K562 (cell line): ENCODE data around the gene POLD4. TPM values are rescaled to one million over a fixed set of nuclear protein-coding genes. Genes with fewer than 3 reads are reported as not detected.

Experiments
- ATAC-seq: fragments of 200-7000 bp; cut with Tn5 transposase; 3 replicates; pipeline ENCODE4 v1.9.1; 2020; ENCODE audit warnings: moderate library complexity
- BruUV-seq: library from RNA; stranded (reverse); fragments of 400-500 nt; replicated peaks from 2 replicates; lab custom pipeline; 2021; lab: Mats Ljungman, UMichigan
- CTCF ChIA-PET: fragments of 300-600 bp; formaldehyde crosslinking; extraction: SDS; loops from one replicate; lab custom pipeline; 2021; ENCODE audit warnings: low intra/inter-chr PET ratio; lab: Yijun Ruan, JAX
- POLR2A ChIA-PET: fragments of 300-600, 350-650 bp; sonication (Branson Sonifier 250); formaldehyde crosslinking; extraction: SDS; loops from one replicate; lab custom pipeline; 2021; ENCODE audit warnings: antibody characterized with exemption, inconsistent platforms; lab: Yijun Ruan, JAX
- DNase-seq, 4 experiments: peaks; one replicate each; pipeline versions ENCODE4 v3.0.0 to v3.0.0-alpha.2; 2011 to 2018; ENCODE audit warnings: low spot score in 3 of 4, mixed read lengths in 3 of 4; ENCODE audit errors: extremely low read depth in 1 of 4
- FAIRE-seq: peaks from 2 replicates; lab custom pipeline; 2011; peaks lifted over from hg19 to GRCh38; lab: Jason Lieb, UNC
- H2AFZ ChIP-seq: 2 replicates; pipeline ENCODE4 v1.6.0; 2011; ENCODE audit warnings: low read depth, low read length, control low read depth, inconsistent platforms
- H3K27ac ChIP-seq: fragments of 200-600 bp; 3 replicates; pipeline ENCODE4 v1.8.0; 2011; ENCODE audit warnings: low read depth, mild to moderate bottlenecking, control low read depth, inconsistent platforms, low read length, moderate library complexity, mixed read lengths; ENCODE audit errors: extremely low read depth
- H3K27me3 ChIP-seq, 2 experiments: fragments of 300-600 bp in 1 of 2; 2 replicates in 1 of 2; 3 replicates in 1 of 2; pipeline versions ENCODE4 v1.6.0 to v1.8.0; 2011; ENCODE audit warnings: inconsistent platforms in 2 of 2, low read length in 2 of 2, mild to moderate bottlenecking in 1 of 2, mixed read lengths in 1 of 2, moderate library complexity in 1 of 2; ENCODE audit not compliant: control insufficient read depth in 2 of 2, insufficient read depth in 2 of 2
- H3K36me3 ChIP-seq: fragments of 300-600 bp; 3 replicates; pipeline ENCODE4 v1.8.0; 2011; ENCODE audit warnings: mild to moderate bottlenecking, low read length, inconsistent platforms; ENCODE audit not compliant: control insufficient read depth, insufficient read depth
- H3K4me1 ChIP-seq, 2 experiments: fragments of 200-600 bp in 1 of 2; replicated peaks in 1 of 2; 2 replicates in 1 of 2; 3 replicates in 1 of 2; pipeline versions ENCODE4 v1.5.1 to v1.8.0; 2011; ENCODE audit warnings: inconsistent platforms in 2 of 2, low read length in 2 of 2, mild to moderate bottlenecking in 1 of 2, mixed read lengths in 1 of 2, moderate library complexity in 1 of 2; ENCODE audit not compliant: control insufficient read depth in 2 of 2, insufficient read depth in 2 of 2
- H3K4me2 ChIP-seq: 2 replicates; pipeline ENCODE4 v1.6.1; 2011; ENCODE audit warnings: low read length, control low read depth, inconsistent platforms, mixed read lengths; ENCODE audit not compliant: insufficient read depth
- H3K4me3 ChIP-seq: fragments of 200-600 bp; sonication (generic), shearing (Covaris generic); 2 replicates; pipeline ENCODE4 v1.5.1; 2016; ENCODE audit warnings: control low read depth, inconsistent platforms
- H3K79me2 ChIP-seq: fragments of 200-600 bp; 3 replicates; pipeline ENCODE4 v1.8.0; 2011; ENCODE audit warnings: low read length, inconsistent platforms; ENCODE audit not compliant: control insufficient read depth, insufficient read depth
- H3K9ac ChIP-seq, 2 experiments: 2 replicates each; pipeline versions ENCODE4 v1.6.0 to v1.6.1; 2011; ENCODE audit warnings: low read depth in 2 of 2, low read length in 2 of 2, control low read depth in 1 of 2, inconsistent platforms in 1 of 2, mild to moderate bottlenecking in 1 of 2, mixed read lengths in 1 of 2; ENCODE audit not compliant: insufficient read depth in 1 of 2
- H3K9me1 ChIP-seq: one replicate; pipeline ENCODE4 v1.6.0; 2011; ENCODE audit warnings: inconsistent platforms, mild to moderate bottlenecking, low read length, moderate library complexity; ENCODE audit not compliant: control insufficient read depth, insufficient read depth
- H3K9me3 ChIP-seq: replicated peaks from 2 replicates; pipeline ENCODE4 v1.5.1; 2011; ENCODE audit warnings: low read depth, low read length, inconsistent platforms; ENCODE audit not compliant: control insufficient read depth, insufficient read depth
- H4K20me1 ChIP-seq: replicated peaks from 2 replicates; pipeline ENCODE4 v1.6.1; 2011; ENCODE audit warnings: low read length, inconsistent platforms, mixed read lengths; ENCODE audit not compliant: control insufficient read depth, insufficient read depth
- BDP1 ChIP-seq: IDR thresholded peaks from 3 replicates; pipeline ENCODE4 v1.6.1; 2011; ENCODE audit not compliant: insufficient read length, insufficient read depth
- BHLHE40 ChIP-seq: IDR thresholded peaks from 2 replicates; pipeline ENCODE4 v1.6.1; 2011; ENCODE audit warnings: low read length, improper control_type of control experiment
- CBFA2T3 ChIP-seq: fragments of 450-650 bp; IDR thresholded peaks from 2 replicates; pipeline ENCODE4 v1.6.1; 2017
- CEBPB ChIP-seq: fragments of 450-650 bp; IDR thresholded peaks from 2 replicates; pipeline ENCODE4 v1.6.1; 2016; ENCODE audit warnings: missing genetic modification characterization, missing compliant biosample characterization
- FUS ChIP-seq: fragments of 200-400 bp; formaldehyde crosslinking; optimal IDR thresholded peaks from 2 replicates; pipeline ENCODE3; 2017; ENCODE audit warnings: low read depth, low read length
- MED1 ChIP-seq: sonication (generic); formaldehyde crosslinking; IDR thresholded peaks from 2 replicates; pipeline ENCODE4 v1.8.1; 2023; ENCODE audit warnings: missing genetic modification reagents, borderline replicate concordance
- NFIC ChIP-seq: fragments of 450-650 bp; IDR thresholded peaks from 2 replicates; pipeline ENCODE4 v1.6.1; 2017; ENCODE audit warnings: mild to moderate bottlenecking, inconsistent platforms
- WGBS: fragments of 100-300 bp; shearing (Covaris generic); methylation state at CpG from one replicate; pipeline ENCODE4 v1.1.6; 2016; ENCODE audit warnings: low coverage, mixed read lengths; ENCODE audit not compliant: insufficient coverage; ENCODE audit errors: missing lambda C conversion rate; 5-methylcytosine and 5-hydroxymethylcytosine counted together
- in situ Hi-C: fragments of 300-500 bp; cut with MboI; formaldehyde crosslinking; loops from 4 replicates; pipeline ENCODE4 v1.15.0; 2018; ENCODE audit warnings: inconsistent platforms, mixed read lengths
- intact Hi-C: fragments of 100-400 bp; cut with micrococcal nuclease; formaldehyde crosslinking; loops from 2 replicates; pipeline ENCODE4 v1.14.2; 2022
- polyA plus RNA-seq, 8 experiments: library from polyadenylated mRNA; depleted of rRNA in 4 of 8; stranded (reverse) in 5 of 8; unstranded in 3 of 8; fragments of >200 nt; fragmentation: Nextera tagmentation in 2 of 8; fragmentation: Illumina TruSeq in 1 of 8; extraction: Ambion mirVana in 2 of 8; extraction: Trizol in 1 of 8; gene quantifications; 2 replicates each; pipeline versions ENCODE4 v1.2.1 to v1.2.3, GENCODE V29; 2011 to 2014; ENCODE audit warnings: inconsistent platforms in 1 of 8, missing spikeins in 1 of 8
- total RNA-seq, 7 experiments: library from RNA; depleted of rRNA in 6 of 7; stranded (reverse); fragments of >200 nt in 6 of 7; fragmentation: Illumina TruSeq in 2 of 7; extraction: Trizol in 2 of 7; gene quantifications; 2 replicates each; pipeline versions ENCODE4 v1.2.1 to v1.2.3, GENCODE V29; 2011 to 2021; ENCODE audit warnings: low replicate concordance in 1 of 7

Gene POLD4
- total and polyA plus RNA-seq, 9 of the 15 experiments (the other 6 are each of a cell fraction or from before 2014, with no cell fraction given) = 5.8 to 64.5 (median 18.3) TPM

GRCh38 chr11:67387069-67387468, 33.7 kb upstream of the POLD4 start:
- Histone ChIP-seq H3K9me1 (no peaks in the 10 kb centered on the region), H3K79me2 (peaks cover 17% of the 10 kb centered on the region), H3K27me3 (no peaks in the 10 kb centered on the region), H3K9me3 (no peaks in the 10 kb centered on the region), H3K4me3 (no peak overlapping the region), H2AFZ (no peak overlapping the region), H3K4me2 (no peak overlapping the region), H3K36me3 (no peaks in the 10 kb centered on the region; the same call in 2 of the 3 replicates), H3K27ac (no peak overlapping the region), H3K9ac (peak overlapping the region in 1 of 2 experiments; percentile 73; a peak in 1 of 4 replicates), H3K4me1 (peaks cover 14 to 45% of the 10 kb centered on the region in 2 experiments; a peak in 4 of 5 replicates), H4K20me1 (no peaks in the 10 kb centered on the region)
- in situ Hi-C loops = no loop called here
- ATAC-seq (no peak), DNase-seq (peak in 1 of 4 experiments; percentile 38), FAIRE-seq (peak; percentile 49)
- ChIA-PET CTCF (no interaction called here), POLR2A (interaction anchor here (0.7 to 2.1 kb wide), 6 partner anchors 10 to 824 kb away, joined by 3 to 9 read pairs (median 4); partner anchors contain the start of gene PPP1CA)
- WGBS = 11% methylated on average over 6 of the region's 9 CpGs
- BruUV-seq = no TSS peak
- intact Hi-C loops = no loop called here
- peak; percentile 62 for TF ChIP-seq CBFA2T3
- TF ChIP-seq BHLHE40 = no peak

- H3K9ac ChIP-seq = peak overlapping the region in 1 of 2 experiments; percentile 8; a peak in 1 of 4 replicates
- no peak overlapping the region for H3K4me2 ChIP-seq
- WGBS = 47% methylated on average over 3 of the region's 3 CpGs
- FAIRE-seq (no peak), ATAC-seq (no peak), DNase-seq (no peak)
- CTCF ChIA-PET = interaction anchor here (0.8 kb wide), 1 partner anchor 28 kb away, joined by 3 read pairs; no protein-coding TSS in a partner anchor
- H4K20me1 ChIP-seq = no peaks in the 10 kb centered on the region
- H3K4me3 ChIP-seq = no peak overlapping the region
- peaks cover 29 to 42% of the 10 kb centered on the region in 2 experiments for H3K4me1 ChIP-seq
- H3K27ac ChIP-seq = no peak overlapping the region
- H3K9me3 ChIP-seq = no peaks in the 10 kb centered on the region
- no peaks in the 10 kb centered on the region for H3K27me3 ChIP-seq
- TF ChIP-seq BDP1 (no peak), NFIC (peak; percentile 72), CEBPB (tag) (no peak), MED1 (CRISPR knock-in tag) (no peak), FUS (no peak)
- no peak overlapping the region for H2AFZ ChIP-seq
- H3K79me2 ChIP-seq = peaks cover 1% of the 10 kb centered on the region; the same call in 1 of the 3 replicates
- intact Hi-C loops (loop anchor here (5.0 kb wide), 1 partner anchor 303 kb away; no protein-coding TSS in a partner anchor), in situ Hi-C loops (loop anchor here (5.0 kb wide), 1 partner anchor 123 kb away; no protein-coding TSS in a partner anchor)
- POLR2A ChIA-PET = interaction anchor here (0.5 kb wide), 1 partner anchor 229 kb away, joined by 4 read pairs; no protein-coding TSS in a partner anchor
- H3K9me1 ChIP-seq = no peaks in the 10 kb centered on the region
- BruUV-seq = no TSS peak
- no peaks in the 10 kb centered on the region; the same call in 2 of the 3 replicates for H3K36me3 ChIP-seq
These were observed 31.6 kb upstream of the POLD4 start for GRCh38 chr11:67384851-67385366.
